Testis (tissue), 2 donors: ENCODE results near the gene CTTNBP2.

Source experiments
- POLR2A ChIP-seq: fragments of 450-650 bp; IDR thresholded peaks from one replicate; pipeline ENCODE4 v1.6.1; 2017; ENCODE audit warnings: antibody characterized with exemption, mild to moderate bottlenecking, moderate library complexity
- TF ChIP-seq, protein P1 (sequence below), 3 experiments: fragments of 450-650 bp in 2 of 3; fragments of 200-600 bp in 1 of 3; sonication (generic) in 1 of 3; IDR thresholded peaks; one replicate each; pipeline ENCODE4 v1.5.1; 2016 to 2019; ENCODE audit warnings: antibody characterized with exemption in 3 of 3, mild to moderate bottlenecking in 2 of 3, moderate library complexity in 1 of 3

DNA sequence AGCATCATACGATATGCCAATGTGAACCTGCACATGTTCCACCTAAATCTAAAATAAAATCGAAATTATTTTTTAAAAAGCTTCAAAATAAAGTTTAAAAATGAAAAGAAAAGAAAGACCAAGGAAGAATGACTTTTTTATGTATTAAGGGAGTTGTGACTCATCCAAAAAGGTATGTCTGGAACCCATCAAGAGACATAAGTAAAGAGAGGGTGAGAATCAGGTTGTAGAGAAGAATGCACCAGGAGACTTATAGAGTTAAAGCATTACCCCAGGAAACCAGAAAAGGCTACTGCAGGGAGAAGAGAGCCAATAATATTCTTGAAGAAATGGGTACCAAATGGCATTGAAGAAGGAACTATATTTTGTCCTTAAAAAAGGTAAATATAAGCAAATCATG, 69.8 kb downstream of the CTTNBP2 start:
- TF ChIP-seq, protein P1, sequence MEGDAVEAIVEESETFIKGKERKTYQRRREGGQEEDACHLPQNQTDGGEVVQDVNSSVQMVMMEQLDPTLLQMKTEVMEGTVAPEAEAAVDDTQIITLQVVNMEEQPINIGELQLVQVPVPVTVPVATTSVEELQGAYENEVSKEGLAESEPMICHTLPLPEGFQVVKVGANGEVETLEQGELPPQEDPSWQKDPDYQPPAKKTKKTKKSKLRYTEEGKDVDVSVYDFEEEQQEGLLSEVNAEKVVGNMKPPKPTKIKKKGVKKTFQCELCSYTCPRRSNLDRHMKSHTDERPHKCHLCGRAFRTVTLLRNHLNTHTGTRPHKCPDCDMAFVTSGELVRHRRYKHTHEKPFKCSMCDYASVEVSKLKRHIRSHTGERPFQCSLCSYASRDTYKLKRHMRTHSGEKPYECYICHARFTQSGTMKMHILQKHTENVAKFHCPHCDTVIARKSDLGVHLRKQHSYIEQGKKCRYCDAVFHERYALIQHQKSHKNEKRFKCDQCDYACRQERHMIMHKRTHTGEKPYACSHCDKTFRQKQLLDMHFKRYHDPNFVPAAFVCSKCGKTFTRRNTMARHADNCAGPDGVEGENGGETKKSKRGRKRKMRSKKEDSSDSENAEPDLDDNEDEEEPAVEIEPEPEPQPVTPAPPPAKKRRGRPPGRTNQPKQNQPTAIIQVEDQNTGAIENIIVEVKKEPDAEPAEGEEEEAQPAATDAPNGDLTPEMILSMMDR (IDR thresholded peaks at IDR 0.05): no peak
- no peak for TF ChIP-seq POLR2A
